ENCODE results near the gene AHI1. TPM values are rescaled to one million over a fixed set of nuclear protein-coding genes. Genes with fewer than 3 reads are reported as not detected.
A peak's percentile ranks its signal among the peaks of the same experiment; 100 is the strongest.

Gene AHI1
- total and polyA plus RNA-seq, 12 donors: 4.1 to 19.8 (median 11.9) TPM

GRCh38 chr6:135423649-135424128, 73.9 kb downstream of the AHI1 start:
- Histone ChIP-seq H3K36me3 (peaks cover 0 to 51% (median 0%) of the 10 kb centered on the region in 9 donors), H3K27me3 (no peaks in the 10 kb centered on the region), H3K9me3 (no peaks in the 10 kb centered on the region), H3K4me3 (no peak overlapping the region), H3K27ac (no peak overlapping the region), H3K4me1 (peaks cover 0 to 9% (median 0%) of the 10 kb centered on the region in 9 donors)
- intact Hi-C loops (cut with DNase I): loop anchor here (2.0 to 10.0 kb wide), 5 partner anchors 276 to 1269 kb away; no protein-coding TSS in a partner anchor
- 14 to 24% methylated on average over 2 of the region's 2 CpGs for WGBS, 2 donors
- ATAC-seq (peak in 4 of 8 donors; percentile 44 to 69 (median 52)), DNase-seq (peak in 1 of 2 donors; percentile 4)
- peak in 8 of 9 donors; percentile 47 to 72 (median 62) for TF ChIP-seq CTCF (IDR thresholded peaks at IDR 0.05)

- H3K27me3 ChIP-seq: no peaks in the 10 kb centered on the region
- WGBS, 2 donors: 86% methylated on average over 2 of the region's 2 CpGs
- TF ChIP-seq CTCF (IDR thresholded peaks at IDR 0.05): no peak
- H3K27ac ChIP-seq: no peak overlapping the region
- H3K4me1 ChIP-seq: peaks cover 0 to 5% (median 0%) of the 10 kb centered on the region in 9 donors
- H3K9me3 ChIP-seq: no peaks in the 10 kb centered on the region
- DNase-seq (no peak), ATAC-seq (no peak)
- peaks cover 0 to 24% (median 0%) of the 10 kb centered on the region in 9 donors for H3K36me3 ChIP-seq
- intact Hi-C loops (cut with DNase I): no loop called here
- H3K4me3 ChIP-seq: no peak overlapping the region
Observed at GRCh38 chr6:135419162-135419561, 78.4 kb downstream of the AHI1 start.

GRCh38 chr6:135418040-135418760, 79.3 kb downstream of the AHI1 start:
- no peaks in the 10 kb centered on the region for H3K9me3 ChIP-seq
- TF ChIP-seq CTCF (IDR thresholded peaks at IDR 0.05): no peak
- no peaks in the 10 kb centered on the region for H3K27me3 ChIP-seq
- WGBS, 2 donors: 90 to 95% methylated on average over 3 of the region's 3 CpGs
- no peak overlapping the region for H3K27ac ChIP-seq
- H3K4me1 ChIP-seq: no peaks in the 10 kb centered on the region
- no peak for DNase-seq
- H3K36me3 ChIP-seq: peaks cover 0 to 24% (median 0%) of the 10 kb centered on the region in 9 donors
- intact Hi-C loops (cut with DNase I): no loop called here
- no peak for ATAC-seq
- no peak overlapping the region for H3K4me3 ChIP-seq

- WGBS, 2 donors: 92 to 98% methylated on average over 1 of the region's 1 CpG
- no peaks in the 10 kb centered on the region for H3K9me3 ChIP-seq
- no peak for ATAC-seq
Observed at GRCh38 chr6:135412761-135413160, 84.8 kb downstream of the AHI1 start.

More at GRCh38 chr6:135412761-135413160, 84.8 kb downstream of the AHI1 start:
- H3K27ac ChIP-seq: no peak overlapping the region
- TF ChIP-seq CTCF (IDR thresholded peaks at IDR 0.05): no peak
- H3K36me3 ChIP-seq: peaks cover 0 to 37% (median 7%) of the 10 kb centered on the region in 9 donors
- H3K4me1 ChIP-seq: no peaks in the 10 kb centered on the region
- no peak for DNase-seq
- no peak overlapping the region for H3K4me3 ChIP-seq
- intact Hi-C loops (cut with DNase I): no loop called here
- H3K27me3 ChIP-seq: no peaks in the 10 kb centered on the region
